ENCODE results near the gene NFAM1. TPM values are rescaled to one million over a fixed set of nuclear protein-coding genes. Genes with fewer than 3 reads are reported as not detected.
A peak's percentile ranks its signal among the peaks of the same experiment; 100 is the strongest.

Gene NFAM1
- total RNA-seq, 6 experiments from 2014 or later = 2.1 to 6.6 (median 2.4) TPM

DNA sequence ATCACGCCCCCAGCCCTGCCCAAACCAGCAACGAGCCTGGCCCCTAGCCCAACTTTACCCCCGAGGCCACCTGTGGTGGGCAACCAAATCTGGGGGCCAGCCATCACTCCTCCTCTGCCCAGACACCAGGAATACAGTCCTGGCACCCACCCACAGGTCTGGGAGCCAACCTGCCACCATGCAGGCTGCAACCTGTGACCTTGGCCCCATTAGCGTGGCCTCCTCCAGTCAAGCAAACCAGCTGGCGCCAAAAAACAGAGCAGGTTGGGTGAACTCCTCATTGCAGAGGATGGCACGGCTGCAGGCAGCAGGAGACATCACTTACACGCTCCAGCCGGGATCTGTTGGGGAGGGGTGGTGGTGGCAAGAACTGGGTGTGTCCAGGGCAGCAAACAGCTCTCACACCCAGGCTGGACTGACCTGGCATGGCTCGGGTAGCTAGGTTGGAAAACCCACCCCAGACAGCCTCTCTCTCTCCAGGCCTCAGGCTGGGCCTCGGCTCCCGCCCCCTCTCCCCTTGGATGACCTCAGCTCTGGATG lies 96.3 kb downstream of the NFAM1 start:
- Histone ChIP-seq H3K27ac (no peak overlapping the region), H3K4me3 (no peak overlapping the region), H3K9me3 (no peaks in the 10 kb centered on the region), H3K4me1 (no peaks in the 10 kb centered on the region), H3K36me3 (no peaks in the 10 kb centered on the region), H3K27me3 (no peaks in the 10 kb centered on the region)
- 100% methylated on average over 1 of the region's 11 CpGs for WGBS (ENCODE audit: insufficient coverage, low coverage, low lambda C conversion rate, missing lambda C conversion rate)
- intact Hi-C loops (cut with DNase I) = no loop called here
- no peak for TF ChIP-seq POLR2A (IDR thresholded peaks at IDR 0.05)
- TF ChIP-seq, protein P1, sequence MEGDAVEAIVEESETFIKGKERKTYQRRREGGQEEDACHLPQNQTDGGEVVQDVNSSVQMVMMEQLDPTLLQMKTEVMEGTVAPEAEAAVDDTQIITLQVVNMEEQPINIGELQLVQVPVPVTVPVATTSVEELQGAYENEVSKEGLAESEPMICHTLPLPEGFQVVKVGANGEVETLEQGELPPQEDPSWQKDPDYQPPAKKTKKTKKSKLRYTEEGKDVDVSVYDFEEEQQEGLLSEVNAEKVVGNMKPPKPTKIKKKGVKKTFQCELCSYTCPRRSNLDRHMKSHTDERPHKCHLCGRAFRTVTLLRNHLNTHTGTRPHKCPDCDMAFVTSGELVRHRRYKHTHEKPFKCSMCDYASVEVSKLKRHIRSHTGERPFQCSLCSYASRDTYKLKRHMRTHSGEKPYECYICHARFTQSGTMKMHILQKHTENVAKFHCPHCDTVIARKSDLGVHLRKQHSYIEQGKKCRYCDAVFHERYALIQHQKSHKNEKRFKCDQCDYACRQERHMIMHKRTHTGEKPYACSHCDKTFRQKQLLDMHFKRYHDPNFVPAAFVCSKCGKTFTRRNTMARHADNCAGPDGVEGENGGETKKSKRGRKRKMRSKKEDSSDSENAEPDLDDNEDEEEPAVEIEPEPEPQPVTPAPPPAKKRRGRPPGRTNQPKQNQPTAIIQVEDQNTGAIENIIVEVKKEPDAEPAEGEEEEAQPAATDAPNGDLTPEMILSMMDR (IDR thresholded peaks at IDR 0.05) = no peak
- peak in 3 of 4 donors; percentile 52 to 70 (median 66) for ATAC-seq
- DNase-seq = peak in 1 of 3 donors; percentile 66

DNA sequence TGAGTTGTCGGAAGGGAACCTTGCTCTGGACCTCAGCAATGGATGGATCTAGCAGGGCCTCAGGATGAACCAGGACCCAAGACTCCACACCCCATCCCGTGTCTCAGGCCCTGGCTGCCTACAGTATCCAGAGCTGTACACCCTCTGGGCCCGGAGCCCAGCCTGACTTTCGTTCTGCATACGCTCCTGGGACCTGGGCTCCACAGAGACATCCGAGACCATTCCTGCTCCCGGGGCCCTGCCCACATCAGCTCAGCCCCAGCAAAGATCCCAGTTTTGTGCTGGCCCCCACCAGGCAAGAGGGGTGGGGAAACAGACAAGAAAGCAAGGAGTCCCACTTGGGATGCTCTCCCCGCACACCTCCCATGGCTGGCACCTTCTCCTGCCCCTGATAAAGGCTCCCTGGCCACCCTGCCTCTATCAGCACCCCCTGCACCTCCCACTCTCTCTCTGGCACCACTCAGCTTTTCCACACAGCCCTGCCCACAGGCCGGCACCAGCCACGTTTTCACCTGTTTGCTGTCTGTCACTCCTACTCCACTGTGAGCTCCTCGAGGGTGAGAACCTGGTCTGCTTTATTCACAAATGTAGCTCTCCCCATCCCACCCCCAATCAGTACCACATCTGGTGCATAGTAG lies 97.2 kb downstream of the NFAM1 start:
- Histone ChIP-seq H3K27ac (no peak overlapping the region), H3K4me3 (no peak overlapping the region), H3K9me3 (no peaks in the 10 kb centered on the region), H3K27me3 (no peaks in the 10 kb centered on the region), H3K36me3 (no peaks in the 10 kb centered on the region), H3K4me1 (no peaks in the 10 kb centered on the region)
- intact Hi-C loops (cut with DNase I) = no loop called here
- WGBS (ENCODE audit: insufficient coverage, low coverage, low lambda C conversion rate, missing lambda C conversion rate) = 60% methylated on average over 4 of the region's 11 CpGs
- ATAC-seq (no peak), DNase-seq (no peak)
- TF ChIP-seq, protein P1 (IDR thresholded peaks at IDR 0.05) = no peak
- no peak for TF ChIP-seq POLR2A (IDR thresholded peaks at IDR 0.05)

DNA sequence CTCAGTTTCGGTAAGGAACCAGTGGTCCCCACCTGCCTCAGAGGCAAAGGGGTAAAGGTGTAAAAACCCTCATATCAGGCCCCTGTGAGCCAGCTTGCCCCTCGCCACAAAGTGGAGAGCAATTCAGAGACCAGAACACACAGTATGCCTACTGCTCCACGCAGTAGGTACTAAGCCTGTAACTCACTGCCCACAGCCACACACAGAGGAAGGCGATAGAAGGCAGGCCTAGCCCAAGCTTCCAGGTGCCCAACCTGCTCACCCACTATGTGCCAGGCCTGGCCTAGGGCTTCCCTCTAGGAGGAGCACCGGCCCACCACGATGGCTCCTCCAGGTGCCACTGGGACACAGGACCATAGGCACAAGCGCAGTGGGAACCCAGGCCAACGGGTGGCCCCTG lies 98.7 kb downstream of the NFAM1 start:
- WGBS (ENCODE audit: insufficient coverage, low coverage, low lambda C conversion rate, missing lambda C conversion rate) = no CpG with 5 or more reads among the region's 8 CpGs
- DNase-seq (no peak), ATAC-seq (no peak)
- no peak overlapping the region for H3K27ac ChIP-seq
- no peaks in the 10 kb centered on the region for H3K36me3 ChIP-seq
- intact Hi-C loops (cut with DNase I) = no loop called here
- TF ChIP-seq, protein P1 (IDR thresholded peaks at IDR 0.05) = no peak
- no peak for TF ChIP-seq POLR2A (IDR thresholded peaks at IDR 0.05)
- no peak overlapping the region for H3K4me3 ChIP-seq
- H3K9me3 ChIP-seq = no peaks in the 10 kb centered on the region
- no peaks in the 10 kb centered on the region for H3K27me3 ChIP-seq
- no peaks in the 10 kb centered on the region for H3K4me1 ChIP-seq

DNA sequence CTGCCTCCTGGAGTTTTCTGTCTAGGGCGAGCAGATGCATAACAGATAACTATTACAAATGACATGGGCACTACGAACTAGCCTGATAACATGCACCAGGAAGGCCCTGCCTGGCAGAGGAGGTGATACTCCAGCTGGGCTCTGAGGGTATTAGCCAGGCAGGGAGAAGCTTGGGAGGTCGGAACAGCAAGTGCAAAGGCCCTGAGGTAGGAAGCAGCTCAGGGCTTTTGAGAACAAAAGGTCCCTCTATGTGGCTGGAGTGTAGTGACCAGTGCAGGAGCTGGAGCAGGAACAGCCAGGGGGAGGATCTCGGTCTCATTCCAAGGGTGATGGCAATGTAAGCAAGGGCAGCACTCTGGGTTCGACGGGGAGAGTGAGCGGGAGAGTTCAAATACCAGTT lies 100.1 kb downstream of the NFAM1 start:
- Histone ChIP-seq H3K4me3 (no peak overlapping the region), H3K27ac (no peak overlapping the region), H3K27me3 (no peaks in the 10 kb centered on the region), H3K9me3 (no peaks in the 10 kb centered on the region), H3K4me1 (no peaks in the 10 kb centered on the region), H3K36me3 (no peaks in the 10 kb centered on the region)
- no peak for DNase-seq
- no peak for TF ChIP-seq POLR2A (IDR thresholded peaks at IDR 0.05)
- TF ChIP-seq, protein P1 (IDR thresholded peaks at IDR 0.05) = no peak
- 57% methylated on average over 7 of the region's 7 CpGs for WGBS (ENCODE audit: insufficient coverage, low coverage, low lambda C conversion rate, missing lambda C conversion rate)
- no peak for ATAC-seq
- intact Hi-C loops (cut with DNase I) = no loop called here

Measured in right lobe of liver (tissue), 6 donors.